Activated naive CD4-positive, alpha-beta T cell treated with anti-CD3 and anti-CD28 coated beads, Interleukin-2, amount 50 U/mL, for 24 hours (primary cell): ENCODE data around the gene TMEM43.
"Not testable (repeated sequence)": the region's sequence is repeated elsewhere in the genome, so short reads cannot be mapped to it uniquely, and the experiment has no call there.

ENCODE experiments used
- H3K27ac Mint-ChIP-seq: one replicate; pipeline ENCODE4 v1.8.0; 2021; ENCODE audit warnings: mild to moderate bottlenecking, mixed read lengths
- H3K27me3 Mint-ChIP-seq: one replicate; pipeline ENCODE4 v1.8.0; 2021; ENCODE audit warnings: mixed read lengths
- H3K36me3 Mint-ChIP-seq: one replicate; pipeline ENCODE4 v1.8.0; 2021; ENCODE audit warnings: mixed read lengths
- H3K4me1 Mint-ChIP-seq: one replicate; pipeline ENCODE4 v1.8.0; 2021; ENCODE audit warnings: mixed read lengths
- H3K4me3 Mint-ChIP-seq: one replicate; pipeline ENCODE4 v1.8.0; 2021; ENCODE audit warnings: mild to moderate bottlenecking, mixed read lengths
- H3K9me3 Mint-ChIP-seq: one replicate; pipeline ENCODE4 v1.8.0; 2021; ENCODE audit warnings: mixed read lengths

Gene TMEM43

DNA sequence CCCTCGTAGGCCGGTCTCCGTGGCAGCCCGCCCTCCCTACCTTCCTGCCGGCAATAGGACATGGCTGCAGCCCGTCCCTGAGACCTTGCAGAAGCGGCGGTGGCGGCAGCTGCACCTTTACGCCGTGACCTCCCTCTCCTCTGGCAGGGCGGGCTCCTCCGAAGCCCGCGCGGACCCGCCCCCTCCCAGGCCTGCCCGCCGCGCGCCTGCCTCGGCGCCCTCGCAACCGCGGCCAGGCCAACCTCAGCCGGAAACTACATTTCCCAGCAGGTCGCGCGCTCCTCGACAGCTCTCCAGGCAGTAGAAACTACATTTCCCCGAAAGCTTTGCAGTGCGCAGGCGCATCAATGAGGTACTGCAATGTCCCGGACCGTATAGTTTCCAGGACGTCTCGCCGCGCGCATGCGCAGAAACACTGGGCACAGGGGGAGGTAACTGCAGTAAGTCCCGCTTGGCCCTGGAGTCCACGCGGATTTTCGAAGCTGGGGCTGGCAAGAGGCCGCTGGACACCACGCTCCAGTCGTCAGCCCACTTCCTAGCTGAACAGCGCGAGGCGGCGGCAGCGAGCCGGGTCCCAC lies at the start of gene TMEM43, which contains the start of gene CHCHD4:
TMEM43 (plus strand) TSS at position 438 of the 578 bp plus-strand sequence. CDS start 142 bp downstream, outside the sequence.
CHCHD4 (minus strand) TSS at position 256 of the 578 bp plus-strand sequence; CDS start at position 62, 194 bp downstream.
- Mint-ChIP-seq H3K36me3 (peaks cover 18% of the 10 kb centered on the region), H3K9me3 (no peaks in the 10 kb centered on the region), H3K4me3 (peak within 1 kb of the TSS; percentile 98), H3K27ac (peak within 1 kb of the TSS; percentile 95), H3K4me1 (peaks cover 59% of the 10 kb centered on the region), H3K27me3 (no peaks in the 10 kb centered on the region)

DNA sequence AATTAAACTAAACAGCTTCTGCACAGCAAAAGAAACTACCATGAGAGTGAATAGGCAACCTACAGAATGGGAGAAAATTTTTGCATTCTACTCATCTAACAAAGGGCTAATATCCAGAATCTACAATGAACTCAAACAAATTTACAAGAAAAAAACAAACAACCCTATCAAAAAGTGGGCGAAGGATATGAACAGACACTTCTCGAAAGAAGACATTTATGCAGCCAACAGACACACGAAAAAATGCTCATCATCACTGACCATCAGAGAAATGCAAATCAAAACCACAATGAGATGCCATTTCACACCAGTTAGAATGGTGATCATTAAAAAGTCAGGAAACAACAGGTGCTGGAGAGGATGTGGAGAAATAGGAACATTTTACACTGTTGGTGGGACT lies 49.6 kb upstream of the TMEM43 start:
- H3K27ac Mint-ChIP-seq, H3K9me3 Mint-ChIP-seq, H3K4me3 Mint-ChIP-seq, H3K4me1 Mint-ChIP-seq, H3K27me3 Mint-ChIP-seq, H3K36me3 Mint-ChIP-seq: not testable (repeated sequence)

DNA sequence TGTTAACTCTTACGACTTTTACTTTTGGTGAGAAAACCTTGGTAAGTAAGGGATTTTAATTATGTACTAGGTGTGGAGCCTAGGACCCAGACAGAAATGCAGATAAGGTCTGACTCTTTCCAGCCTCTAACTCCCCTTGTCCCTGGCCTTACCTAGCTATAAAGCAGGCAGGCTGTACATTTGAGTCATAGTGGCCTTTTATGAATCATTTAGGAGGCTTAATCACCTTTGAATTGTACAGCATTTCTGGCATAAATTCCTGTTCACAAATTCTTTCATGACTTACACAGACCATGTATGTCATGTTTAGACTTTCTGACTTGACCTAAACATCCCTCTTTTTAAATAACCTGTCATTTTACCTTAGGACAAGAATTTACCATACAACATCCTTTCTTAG lies 47.5 kb upstream of the TMEM43 start:
- H3K4me1 Mint-ChIP-seq, result peaks cover 7% of the 10 kb centered on the region
- no peak overlapping the region for H3K27ac Mint-ChIP-seq
- H3K36me3 Mint-ChIP-seq, result peaks cover 4% of the 10 kb centered on the region
- H3K4me3 Mint-ChIP-seq, result no peak overlapping the region
- H3K9me3 Mint-ChIP-seq, result peaks cover 10% of the 10 kb centered on the region
- H3K27me3 Mint-ChIP-seq, result no peaks in the 10 kb centered on the region

- H3K9me3 Mint-ChIP-seq, result peaks cover 5% of the 10 kb centered on the region
- peaks cover 2% of the 10 kb centered on the region for H3K27me3 Mint-ChIP-seq
- H3K36me3 Mint-ChIP-seq, result peaks cover 4% of the 10 kb centered on the region
- H3K4me3 Mint-ChIP-seq, result no peak overlapping the region
- no peak overlapping the region for H3K27ac Mint-ChIP-seq
- H3K4me1 Mint-ChIP-seq, result peaks cover 9% of the 10 kb centered on the region
Measured at GRCh38 chr3:14082108-14082657, 42.7 kb upstream of the TMEM43 start.

DNA sequence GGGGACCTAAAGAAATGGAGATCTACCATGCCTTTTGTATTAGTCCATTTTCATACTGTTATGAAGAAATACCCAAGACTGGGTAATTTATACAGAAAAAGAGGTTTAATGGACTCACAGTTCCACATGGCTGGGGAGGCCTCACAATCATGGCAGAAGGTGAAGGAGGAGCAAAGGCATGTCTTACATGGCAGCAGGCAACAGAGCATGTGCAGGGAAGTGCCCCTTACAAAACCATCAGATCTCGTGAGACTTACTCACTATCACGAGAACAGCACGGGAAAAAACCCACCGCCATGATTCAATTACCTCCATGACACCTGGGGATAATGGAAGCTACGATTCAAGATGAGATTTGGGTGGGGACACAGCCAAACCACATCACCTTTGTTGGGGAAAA lies 37.4 kb upstream of the TMEM43 start:
- not testable (repeated sequence) for H3K27me3 Mint-ChIP-seq, H3K27ac Mint-ChIP-seq, H3K4me3 Mint-ChIP-seq, H3K4me1 Mint-ChIP-seq, H3K36me3 Mint-ChIP-seq, H3K9me3 Mint-ChIP-seq

- not testable (repeated sequence) for H3K9me3 Mint-ChIP-seq, H3K4me3 Mint-ChIP-seq, H3K4me1 Mint-ChIP-seq, H3K27ac Mint-ChIP-seq, H3K36me3 Mint-ChIP-seq
- H3K27me3 Mint-ChIP-seq, result peaks cover 17% of the 10 kb centered on the region
Measured at GRCh38 chr3:14091959-14092358, 32.9 kb upstream of the TMEM43 start.

DNA sequence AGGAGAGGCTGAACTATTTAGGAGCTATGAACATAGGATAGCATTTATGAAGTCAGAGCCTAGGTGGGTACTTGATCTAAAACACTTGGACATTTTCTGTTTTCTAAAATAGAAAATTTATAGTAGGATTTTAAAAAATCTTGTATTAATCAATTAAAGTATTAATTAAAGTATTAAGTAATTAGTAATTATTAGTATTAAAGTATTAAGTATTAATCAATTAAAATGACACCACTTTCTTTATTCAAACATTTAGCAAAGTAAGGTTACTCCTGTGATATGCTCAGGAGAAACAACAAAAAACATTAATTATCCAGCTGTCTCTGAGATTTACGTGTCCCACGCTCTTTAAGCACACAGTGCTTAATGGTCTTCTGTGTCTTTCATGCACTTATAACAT lies 32.4 kb upstream of the TMEM43 start:
- no peaks in the 10 kb centered on the region for H3K36me3 Mint-ChIP-seq
- no peaks in the 10 kb centered on the region for H3K4me1 Mint-ChIP-seq
- peaks cover 20% of the 10 kb centered on the region for H3K27me3 Mint-ChIP-seq
- H3K9me3 Mint-ChIP-seq, result peaks cover 6% of the 10 kb centered on the region
- H3K4me3 Mint-ChIP-seq, result no peak overlapping the region
- no peak overlapping the region for H3K27ac Mint-ChIP-seq

DNA sequence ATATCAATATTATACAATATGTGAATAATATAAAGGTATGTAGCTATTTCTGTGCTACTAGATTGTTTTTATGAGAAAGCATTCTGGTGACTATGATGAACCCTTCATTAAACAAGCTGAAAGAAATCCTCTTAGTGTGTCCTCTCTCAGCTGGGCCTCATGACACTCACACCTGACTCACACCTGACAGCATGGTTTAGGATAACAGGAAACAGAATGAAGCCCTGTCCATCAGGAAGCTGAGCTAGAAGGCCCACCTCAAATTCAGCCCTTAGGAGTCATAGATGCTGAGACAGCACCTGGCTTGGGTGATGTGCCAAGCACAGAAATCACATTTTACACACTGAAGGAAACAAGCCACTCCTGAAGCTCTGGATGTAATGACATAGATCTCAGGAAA lies 31.0 kb upstream of the TMEM43 start:
- Mint-ChIP-seq H3K27me3 (peaks cover 21% of the 10 kb centered on the region), H3K4me3 (no peak overlapping the region), H3K27ac (no peak overlapping the region), H3K4me1 (no peaks in the 10 kb centered on the region), H3K36me3 (no peaks in the 10 kb centered on the region), H3K9me3 (no peaks in the 10 kb centered on the region)

DNA sequence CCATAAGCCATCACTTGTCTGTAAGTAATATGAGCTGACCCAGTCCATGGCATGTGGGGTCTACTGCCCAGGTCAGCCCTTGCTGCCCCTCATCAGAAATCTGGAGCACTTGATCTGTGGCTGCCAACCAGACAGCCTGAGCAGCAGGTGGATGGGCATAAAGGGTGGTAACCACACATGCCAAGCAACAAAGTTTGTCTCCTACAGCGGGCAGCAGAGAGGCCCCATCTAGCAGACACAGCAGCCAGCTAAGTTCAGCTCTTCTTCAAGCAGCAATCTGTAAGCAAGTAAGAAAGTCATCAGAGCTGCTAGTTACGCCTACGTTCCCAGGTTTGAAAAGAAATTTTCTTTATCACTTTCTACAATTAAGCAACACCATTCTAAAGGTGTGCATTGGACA lies 28.1 kb upstream of the TMEM43 start:
- no peak overlapping the region for H3K4me3 Mint-ChIP-seq
- peaks cover 18% of the 10 kb centered on the region for H3K27me3 Mint-ChIP-seq
- no peak overlapping the region for H3K27ac Mint-ChIP-seq
- H3K4me1 Mint-ChIP-seq, result no peaks in the 10 kb centered on the region
- H3K36me3 Mint-ChIP-seq, result no peaks in the 10 kb centered on the region
- no peaks in the 10 kb centered on the region for H3K9me3 Mint-ChIP-seq

DNA sequence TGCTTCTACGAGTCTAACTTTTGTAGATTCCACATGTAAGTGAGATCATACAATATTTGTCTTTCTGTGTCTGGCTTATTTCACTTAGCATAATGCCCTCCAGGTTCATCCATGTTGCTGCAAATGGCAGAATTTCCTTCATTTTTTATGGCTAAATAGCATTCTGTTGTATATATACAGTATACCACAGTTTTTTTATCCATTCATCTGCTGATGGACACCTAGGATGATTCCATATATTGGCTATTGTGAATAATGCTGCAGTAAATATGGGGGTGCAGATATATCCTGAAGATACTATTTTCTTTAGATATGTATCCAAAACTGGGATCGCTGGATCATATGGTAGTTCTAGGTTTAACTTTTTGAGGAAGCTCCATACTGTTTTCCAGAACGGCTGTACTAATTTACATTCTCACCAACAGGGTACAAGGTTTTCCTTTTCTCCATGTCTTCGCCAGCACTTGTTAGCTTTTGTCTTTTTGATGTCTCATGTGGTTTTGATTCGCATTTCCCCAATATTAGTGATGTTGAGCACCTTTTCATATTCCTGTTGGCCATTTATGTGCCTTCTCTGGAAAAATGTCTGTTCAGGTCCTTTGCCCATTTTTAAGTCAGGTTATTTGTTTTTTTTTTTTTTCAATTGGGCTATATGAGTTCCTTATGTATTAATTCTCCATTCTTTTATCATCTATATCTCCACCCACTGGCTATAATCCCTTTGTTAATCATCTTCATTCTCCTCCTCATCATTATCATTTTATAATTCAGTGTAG lies 27.0 kb upstream of the TMEM43 start:
- Mint-ChIP-seq H3K4me3 (no peak overlapping the region), H3K36me3 (no peaks in the 10 kb centered on the region), H3K27me3 (peaks cover 18% of the 10 kb centered on the region), H3K27ac (no peak overlapping the region), H3K9me3 (no peaks in the 10 kb centered on the region), H3K4me1 (no peaks in the 10 kb centered on the region)

DNA sequence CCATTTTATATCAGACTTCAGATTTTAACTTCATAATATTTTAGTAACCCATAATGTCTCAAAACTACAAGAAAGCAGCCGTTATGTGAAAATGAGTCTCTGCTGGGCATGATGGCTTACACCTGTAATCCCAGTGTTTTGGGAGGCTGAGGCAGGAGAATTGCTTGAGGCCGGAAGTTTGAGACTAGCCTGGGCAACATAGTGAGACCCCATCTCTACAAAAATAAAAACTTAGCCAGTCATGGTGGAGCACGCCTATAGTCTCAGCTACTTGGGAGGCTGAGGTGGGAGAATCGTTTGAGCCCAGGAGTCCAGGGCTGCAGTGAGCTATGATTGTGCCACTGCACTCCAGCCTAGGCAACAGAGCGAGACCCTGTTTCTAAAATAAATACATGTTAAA lies 15.0 kb upstream of the TMEM43 start:
- H3K4me3 Mint-ChIP-seq, H3K4me1 Mint-ChIP-seq, H3K27me3 Mint-ChIP-seq, H3K27ac Mint-ChIP-seq, H3K9me3 Mint-ChIP-seq: not testable (repeated sequence)
- H3K36me3 Mint-ChIP-seq, result peaks cover 13% of the 10 kb centered on the region

DNA sequence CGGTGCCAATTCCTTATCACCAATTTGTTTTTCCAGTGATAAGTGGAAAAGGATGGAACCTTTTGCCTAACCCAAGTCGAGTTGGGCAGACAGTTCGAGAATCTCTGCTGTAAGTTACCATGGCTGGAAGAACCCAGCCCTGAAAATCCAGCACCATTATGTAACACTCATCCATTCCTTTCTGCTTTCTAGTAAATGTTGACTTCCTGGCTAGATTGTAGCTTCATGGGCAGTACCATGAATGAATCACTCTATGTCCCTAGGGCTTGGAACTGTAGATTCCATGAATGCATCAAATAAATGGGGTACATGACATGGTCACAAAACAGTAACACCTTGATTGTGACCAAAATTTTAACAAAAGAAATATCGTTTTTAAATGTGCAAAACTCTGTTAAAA lies 14.2 kb upstream of the TMEM43 start:
- Mint-ChIP-seq H3K36me3 (peaks cover 13% of the 10 kb centered on the region), H3K4me3 (no peak overlapping the region), H3K27me3 (no peaks in the 10 kb centered on the region), H3K27ac (no peak overlapping the region), H3K4me1 (no peaks in the 10 kb centered on the region), H3K9me3 (no peaks in the 10 kb centered on the region)

GRCh38 chr3:14113965-14114635 lies 10.8 kb upstream of the TMEM43 start:
- Mint-ChIP-seq H3K4me3 (no peak overlapping the region), H3K36me3 (peaks cover 13% of the 10 kb centered on the region), H3K4me1 (no peaks in the 10 kb centered on the region), H3K9me3 (no peaks in the 10 kb centered on the region), H3K27me3 (no peaks in the 10 kb centered on the region), H3K27ac (no peak overlapping the region)

- Mint-ChIP-seq H3K9me3 (no peaks in the 10 kb centered on the region), H3K27me3 (no peaks in the 10 kb centered on the region), H3K4me3 (no peak overlapping the region)
Measured at GRCh38 chr3:14117468-14118399, 7.1 kb upstream of the TMEM43 start.

More at GRCh38 chr3:14117468-14118399, 7.1 kb upstream of the TMEM43 start:
- H3K27ac Mint-ChIP-seq, result no peak overlapping the region
- peaks cover 14% of the 10 kb centered on the region for H3K36me3 Mint-ChIP-seq
- H3K4me1 Mint-ChIP-seq, result peaks cover 14% of the 10 kb centered on the region
